GM19455 (cell line): ENCODE data around the gene LRP1.

Experiments
- ATAC-seq: cut with Tn5 transposase; IDR thresholded peaks from one replicate; pipeline ENCODE4 v1.9.1; 2021; ENCODE audit not compliant: unreplicated experiment

Gene LRP1

DNA sequence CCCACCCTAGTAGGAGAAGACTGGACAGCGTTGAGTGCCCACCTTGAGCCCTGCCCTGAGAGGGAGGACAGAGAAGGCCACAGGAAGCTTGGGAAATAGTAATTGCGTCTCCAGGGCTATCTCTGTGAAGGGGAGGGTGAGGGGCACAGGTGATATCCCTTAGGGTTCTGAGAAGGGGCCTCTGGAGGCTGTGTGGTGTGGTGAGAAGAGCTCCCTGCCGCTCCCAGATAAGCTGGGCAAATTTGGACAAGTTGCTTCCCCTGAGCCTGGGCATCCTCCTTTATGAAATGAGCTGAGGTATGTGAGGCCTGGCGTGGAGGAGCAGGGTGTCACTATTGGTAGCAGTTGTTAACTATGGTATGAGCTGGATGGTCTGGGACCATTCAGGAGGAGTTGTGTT lies 42.6 kb downstream of the LRP1 start:
- no peak for ATAC-seq

DNA sequence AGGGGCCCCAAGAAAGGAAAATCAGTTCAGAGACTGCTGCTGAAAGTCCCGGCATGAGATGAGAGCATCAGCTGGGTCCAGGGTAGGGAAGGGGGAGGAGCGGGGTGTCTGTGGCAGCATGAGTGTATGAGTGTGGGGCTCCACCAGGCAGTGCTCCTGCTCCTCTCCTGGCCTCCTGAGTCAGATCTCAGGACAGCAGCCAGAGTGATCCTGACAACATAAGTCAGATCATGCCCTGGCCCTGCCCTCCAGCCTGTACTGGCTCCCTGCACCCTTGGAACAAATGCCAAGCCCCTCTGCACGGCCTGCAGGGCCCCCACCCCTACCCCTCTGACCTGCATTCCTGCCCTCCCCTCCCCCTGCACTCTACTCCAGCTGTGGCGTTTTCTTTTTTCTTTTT lies 43.4 kb downstream of the LRP1 start:
- ATAC-seq, result no peak

DNA sequence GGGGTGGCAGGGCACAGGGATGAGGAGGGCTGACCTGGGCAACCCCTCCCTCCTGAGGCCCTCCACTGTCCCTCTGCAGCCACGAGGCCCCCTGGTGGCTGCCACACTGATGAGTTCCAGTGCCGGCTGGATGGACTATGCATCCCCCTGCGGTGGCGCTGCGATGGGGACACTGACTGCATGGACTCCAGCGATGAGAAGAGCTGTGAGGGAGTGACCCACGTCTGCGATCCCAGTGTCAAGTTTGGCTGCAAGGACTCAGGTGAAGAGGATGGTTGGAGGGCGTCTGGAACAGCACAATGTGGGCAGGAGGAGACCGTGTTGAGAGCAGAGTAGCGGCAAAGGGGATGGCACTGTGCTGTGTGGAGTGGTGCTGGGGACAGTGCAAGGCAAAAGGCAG lies 44.8 kb downstream of the LRP1 start:
- no peak for ATAC-seq

DNA sequence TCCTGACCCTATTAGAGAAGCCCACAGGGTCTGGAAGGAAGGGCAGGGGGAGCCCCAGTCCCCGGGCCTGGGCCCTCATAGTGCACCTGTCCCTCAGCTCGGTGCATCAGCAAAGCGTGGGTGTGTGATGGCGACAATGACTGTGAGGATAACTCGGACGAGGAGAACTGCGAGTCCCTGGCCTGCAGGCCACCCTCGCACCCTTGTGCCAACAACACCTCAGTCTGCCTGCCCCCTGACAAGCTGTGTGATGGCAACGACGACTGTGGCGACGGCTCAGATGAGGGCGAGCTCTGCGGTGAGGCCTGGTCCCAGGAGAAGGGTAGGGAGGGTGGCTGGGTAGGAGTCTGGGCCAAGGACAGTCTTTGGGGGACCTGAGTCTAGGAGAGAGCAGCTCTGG lies 45.4 kb downstream of the LRP1 start:
- ATAC-seq, result no peak

DNA sequence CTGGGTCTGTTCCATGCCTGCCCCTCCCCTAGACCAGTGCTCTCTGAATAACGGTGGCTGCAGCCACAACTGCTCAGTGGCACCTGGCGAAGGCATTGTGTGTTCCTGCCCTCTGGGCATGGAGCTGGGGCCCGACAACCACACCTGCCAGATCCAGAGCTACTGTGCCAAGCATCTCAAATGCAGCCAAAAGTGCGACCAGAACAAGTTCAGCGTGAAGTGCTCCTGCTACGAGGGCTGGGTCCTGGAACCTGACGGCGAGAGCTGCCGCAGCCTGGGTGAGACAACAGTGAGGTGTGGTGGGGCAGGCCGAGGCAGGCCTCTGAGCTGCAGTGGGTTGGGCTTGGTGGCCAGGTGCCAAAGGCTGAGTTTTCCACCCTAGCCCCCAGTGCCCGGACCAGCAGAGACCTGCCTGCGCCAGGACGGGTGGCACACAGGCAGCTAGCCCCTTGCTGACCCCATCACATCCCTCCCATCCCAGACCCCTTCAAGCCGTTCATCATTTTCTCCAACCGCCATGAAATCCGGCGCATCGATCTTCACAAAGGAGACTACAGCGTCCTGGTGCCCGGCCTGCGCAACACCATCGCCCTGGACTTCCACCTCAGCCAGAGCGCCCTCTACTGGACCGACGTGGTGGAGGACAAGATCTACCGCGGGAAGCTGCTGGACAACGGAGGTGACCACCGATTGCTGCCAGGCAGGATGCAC lies 47.3 kb downstream of the LRP1 start:
- no peak for ATAC-seq

DNA sequence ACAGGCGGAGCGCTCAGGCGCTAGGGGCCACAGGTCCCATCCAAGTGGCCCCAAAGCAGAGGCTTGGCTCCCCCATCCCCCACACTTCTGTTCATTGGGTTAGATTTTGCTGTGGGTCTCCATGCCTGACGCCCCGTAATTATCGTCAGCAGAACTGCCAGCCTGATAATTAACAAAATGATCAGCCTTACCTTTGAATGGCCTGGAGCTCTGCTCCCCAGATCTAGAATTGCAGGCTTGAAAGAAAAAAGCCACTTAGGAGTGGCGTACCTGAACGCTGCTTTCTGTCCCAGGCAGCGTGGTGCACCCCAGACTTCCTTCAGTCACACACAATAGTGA lies 47.8 kb downstream of the LRP1 start:
- ATAC-seq, result no peak

DNA sequence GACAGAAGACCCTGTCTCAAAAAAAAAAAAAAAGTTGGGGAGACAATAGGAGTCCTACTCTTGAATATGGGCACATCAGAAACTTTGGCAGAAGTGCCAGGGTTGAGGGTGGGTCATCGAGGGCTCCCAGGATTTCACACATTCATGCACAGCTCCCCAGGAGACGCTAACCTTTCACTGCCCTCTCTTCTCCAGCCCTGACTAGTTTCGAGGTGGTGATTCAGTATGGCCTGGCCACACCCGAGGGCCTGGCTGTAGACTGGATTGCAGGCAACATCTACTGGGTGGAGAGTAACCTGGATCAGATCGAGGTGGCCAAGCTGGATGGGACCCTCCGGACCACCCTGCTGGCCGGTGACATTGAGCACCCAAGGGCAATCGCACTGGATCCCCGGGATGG lies 48.6 kb downstream of the LRP1 start:
- no peak for ATAC-seq

DNA sequence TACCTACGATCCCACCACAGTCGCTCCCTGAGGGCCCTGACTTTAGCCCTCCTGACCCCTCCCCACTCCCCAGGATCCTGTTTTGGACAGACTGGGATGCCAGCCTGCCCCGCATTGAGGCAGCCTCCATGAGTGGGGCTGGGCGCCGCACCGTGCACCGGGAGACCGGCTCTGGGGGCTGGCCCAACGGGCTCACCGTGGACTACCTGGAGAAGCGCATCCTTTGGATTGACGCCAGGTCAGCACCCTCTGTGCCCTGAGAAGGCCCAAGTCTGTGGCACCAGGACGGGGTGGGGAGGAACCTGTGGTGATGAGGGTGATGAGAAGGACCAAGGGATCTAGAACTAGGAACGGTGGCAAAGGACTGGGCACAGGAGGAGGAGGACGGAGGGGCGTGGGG lies 49.1 kb downstream of the LRP1 start:
- no peak for ATAC-seq

DNA sequence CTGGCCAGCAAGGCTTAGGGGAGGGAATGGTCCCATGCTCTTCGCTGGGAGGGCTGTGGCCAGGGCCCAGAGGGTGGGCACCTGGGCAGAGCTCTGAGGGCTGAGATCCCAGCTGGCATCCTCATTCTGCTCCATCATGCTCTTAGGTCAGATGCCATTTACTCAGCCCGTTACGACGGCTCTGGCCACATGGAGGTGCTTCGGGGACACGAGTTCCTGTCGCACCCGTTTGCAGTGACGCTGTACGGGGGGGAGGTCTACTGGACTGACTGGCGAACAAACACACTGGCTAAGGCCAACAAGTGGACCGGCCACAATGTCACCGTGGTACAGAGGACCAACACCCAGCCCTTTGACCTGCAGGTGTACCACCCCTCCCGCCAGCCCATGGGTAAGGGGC lies 49.9 kb downstream of the LRP1 start:
- ATAC-seq, result no peak

DNA sequence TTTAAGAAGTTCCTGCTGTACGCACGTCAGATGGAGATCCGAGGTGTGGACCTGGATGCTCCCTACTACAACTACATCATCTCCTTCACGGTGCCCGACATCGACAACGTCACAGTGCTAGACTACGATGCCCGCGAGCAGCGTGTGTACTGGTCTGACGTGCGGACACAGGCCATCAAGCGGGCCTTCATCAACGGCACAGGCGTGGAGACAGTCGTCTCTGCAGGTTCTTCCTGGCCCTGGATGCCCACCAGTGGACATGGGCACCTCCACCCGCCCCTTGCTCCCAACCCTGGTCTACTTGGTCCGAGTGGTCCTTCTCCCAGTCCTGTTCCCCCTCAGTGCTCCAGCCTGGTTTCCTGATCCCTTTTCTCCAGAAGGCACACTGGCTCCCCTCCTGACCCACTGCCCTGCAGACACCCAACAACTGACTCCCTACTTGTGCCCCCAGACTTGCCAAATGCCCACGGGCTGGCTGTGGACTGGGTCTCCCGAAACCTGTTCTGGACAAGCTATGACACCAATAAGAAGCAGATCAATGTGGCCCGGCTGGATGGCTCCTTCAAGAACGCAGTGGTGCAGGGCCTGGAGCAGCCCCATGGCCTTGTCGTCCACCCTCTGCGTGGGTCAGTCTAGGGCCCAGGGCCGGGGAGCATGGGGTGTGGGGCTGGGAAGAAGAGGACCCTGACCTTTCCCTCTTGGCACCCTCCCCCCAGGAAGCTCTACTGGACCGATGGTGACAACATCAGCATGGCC lies 51.2 kb downstream of the LRP1 start:
- ATAC-seq, result no peak

DNA sequence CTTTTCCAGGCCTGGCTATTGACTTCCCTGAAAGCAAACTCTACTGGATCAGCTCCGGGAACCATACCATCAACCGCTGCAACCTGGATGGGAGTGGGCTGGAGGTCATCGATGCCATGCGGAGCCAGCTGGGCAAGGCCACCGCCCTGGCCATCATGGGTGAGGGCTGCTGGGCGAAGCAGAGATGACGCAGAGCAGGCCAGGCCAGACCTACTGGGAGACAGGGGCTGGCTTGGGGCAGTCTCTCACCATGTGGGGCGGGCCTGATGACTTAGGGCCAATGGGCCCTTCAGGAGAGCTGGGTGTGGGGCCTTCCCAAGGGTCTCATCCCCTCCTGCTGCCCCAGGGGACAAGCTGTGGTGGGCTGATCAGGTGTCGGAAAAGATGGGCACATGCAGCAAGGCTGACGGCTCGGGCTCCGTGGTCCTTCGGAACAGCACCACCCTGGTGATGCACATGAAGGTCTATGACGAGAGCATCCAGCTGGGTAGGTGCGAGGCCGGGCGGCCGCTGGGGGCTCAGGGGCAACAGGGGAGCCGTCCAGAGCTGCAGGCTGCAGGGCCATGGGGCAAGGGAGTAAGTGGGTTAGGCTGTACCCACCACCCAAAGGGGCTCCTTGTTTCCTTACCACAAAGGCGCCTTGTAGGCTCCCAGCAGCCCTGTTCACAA lies 52.2 kb downstream of the LRP1 start:
- no peak for ATAC-seq

DNA sequence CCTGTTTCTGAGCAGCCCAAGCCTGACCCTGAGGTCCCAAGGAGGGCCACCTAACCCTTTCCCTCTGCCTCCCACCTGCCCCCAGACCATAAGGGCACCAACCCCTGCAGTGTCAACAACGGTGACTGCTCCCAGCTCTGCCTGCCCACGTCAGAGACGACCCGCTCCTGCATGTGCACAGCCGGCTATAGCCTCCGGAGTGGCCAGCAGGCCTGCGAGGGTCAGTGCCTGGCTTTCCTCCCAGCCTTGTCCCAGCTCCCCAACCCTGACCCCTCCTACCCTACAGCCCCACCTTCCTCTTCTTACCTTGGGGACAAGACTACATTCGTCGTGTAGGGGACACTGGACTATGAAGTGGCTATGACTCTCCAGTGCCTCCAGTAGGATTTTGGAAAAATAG lies 52.8 kb downstream of the LRP1 start:
- no peak for ATAC-seq

DNA sequence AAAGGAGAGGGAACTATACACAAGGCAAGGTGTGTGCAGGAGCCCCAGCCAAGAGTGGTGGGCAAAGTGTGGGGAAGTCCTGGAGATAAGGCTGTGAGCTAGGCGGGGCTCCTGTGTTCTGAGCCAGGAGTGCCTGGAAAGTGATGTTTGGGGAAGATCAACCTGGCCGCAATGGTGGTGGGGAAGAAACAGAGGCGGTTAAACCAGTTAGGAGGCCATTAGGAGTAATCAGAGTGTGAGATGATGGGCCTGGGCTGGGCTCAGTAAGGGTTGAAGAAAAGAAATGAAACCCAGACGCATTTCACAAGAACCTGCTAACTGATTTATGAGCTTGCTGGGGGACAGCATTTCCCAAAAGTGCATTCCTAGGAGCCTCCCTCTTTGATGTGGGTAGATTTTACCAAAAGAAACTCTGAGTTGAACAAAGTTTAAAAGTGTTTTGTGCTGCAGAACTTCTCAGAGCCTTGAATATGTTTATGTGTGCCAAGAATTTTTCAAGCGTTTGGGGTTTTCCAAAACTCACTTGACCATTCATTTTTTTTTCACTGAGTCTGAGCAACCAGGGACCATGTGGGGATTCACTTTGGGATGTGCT lies 53.4 kb downstream of the LRP1 start:
- no peak for ATAC-seq

DNA sequence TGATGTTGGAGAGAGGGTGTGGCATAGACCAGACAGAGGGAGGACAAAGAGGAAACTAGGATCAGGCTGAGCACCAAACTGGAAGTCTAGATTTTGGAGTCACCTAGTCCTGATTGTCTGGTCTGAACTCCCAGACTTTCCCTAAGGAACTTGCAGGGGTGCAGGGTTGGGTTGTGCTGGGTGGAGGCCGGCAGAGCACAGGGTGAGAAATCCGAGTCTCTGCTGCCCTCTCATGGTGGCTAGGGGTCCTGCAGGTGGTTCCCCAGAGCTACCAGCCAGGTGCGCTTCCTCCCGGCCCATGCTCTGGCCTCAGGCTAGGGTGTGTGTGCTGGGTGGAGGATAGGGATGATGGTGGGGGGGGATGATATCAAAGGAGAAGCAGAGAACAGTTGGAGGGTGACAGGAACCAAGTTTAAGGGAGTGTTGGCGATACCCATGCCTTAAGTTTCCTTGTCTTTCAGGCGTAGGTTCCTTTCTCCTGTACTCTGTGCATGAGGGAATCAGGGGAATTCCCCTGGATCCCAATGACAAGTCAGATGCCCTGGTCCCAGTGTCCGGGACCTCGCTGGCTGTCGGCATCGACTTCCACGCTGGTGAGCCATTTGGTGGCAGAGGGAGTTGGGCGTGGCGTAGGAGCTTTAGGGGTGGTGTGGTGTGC lies 54.8 kb downstream of the LRP1 start:
- ATAC-seq, result peak; percentile 73

DNA sequence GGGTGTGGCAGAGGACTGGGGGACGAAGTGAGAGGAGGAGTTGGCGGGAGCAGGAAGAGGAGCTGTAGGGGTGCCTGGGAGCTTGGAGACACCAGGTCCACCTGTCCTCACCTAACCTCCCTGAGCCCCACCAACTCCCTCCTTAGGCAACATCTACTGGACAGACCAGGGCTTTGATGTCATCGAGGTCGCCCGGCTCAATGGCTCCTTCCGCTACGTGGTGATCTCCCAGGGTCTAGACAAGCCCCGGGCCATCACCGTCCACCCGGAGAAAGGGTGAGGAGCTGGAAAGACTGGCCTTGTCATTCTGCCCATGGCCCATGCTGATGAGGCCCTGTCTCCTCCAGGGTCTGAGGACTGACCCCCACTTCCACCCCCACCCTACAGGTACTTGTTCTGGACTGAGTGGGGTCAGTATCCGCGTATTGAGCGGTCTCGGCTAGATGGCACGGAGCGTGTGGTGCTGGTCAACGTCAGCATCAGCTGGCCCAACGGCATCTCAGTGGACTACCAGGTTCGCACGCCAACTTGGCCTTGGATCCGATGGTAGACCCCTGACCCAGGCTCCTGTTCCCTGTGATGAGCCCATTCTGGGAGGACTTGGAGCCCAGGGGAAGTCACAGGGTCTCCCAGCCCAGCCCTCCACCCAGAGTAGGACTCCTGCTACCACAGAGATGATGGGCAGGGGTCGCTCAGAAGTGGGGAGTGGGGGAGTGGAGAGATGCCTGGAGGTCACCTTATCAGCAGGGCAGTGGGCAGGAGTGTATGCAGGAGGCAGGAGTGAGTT lies 55.8 kb downstream of the LRP1 start:
- ATAC-seq, result no peak

DNA sequence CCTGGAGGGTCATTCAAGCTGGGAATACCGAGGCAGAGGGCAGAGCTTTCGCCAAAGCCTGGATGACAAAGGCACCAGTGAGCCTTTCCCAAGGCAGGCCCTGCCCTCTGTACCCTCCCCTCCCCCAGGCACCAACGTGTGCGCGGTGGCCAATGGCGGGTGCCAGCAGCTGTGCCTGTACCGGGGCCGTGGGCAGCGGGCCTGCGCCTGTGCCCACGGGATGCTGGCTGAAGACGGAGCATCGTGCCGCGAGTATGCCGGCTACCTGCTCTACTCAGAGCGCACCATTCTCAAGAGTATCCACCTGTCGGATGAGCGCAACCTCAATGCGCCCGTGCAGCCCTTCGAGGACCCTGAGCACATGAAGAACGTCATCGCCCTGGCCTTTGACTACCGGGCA lies 57.1 kb downstream of the LRP1 start:
- ATAC-seq, result no peak

DNA sequence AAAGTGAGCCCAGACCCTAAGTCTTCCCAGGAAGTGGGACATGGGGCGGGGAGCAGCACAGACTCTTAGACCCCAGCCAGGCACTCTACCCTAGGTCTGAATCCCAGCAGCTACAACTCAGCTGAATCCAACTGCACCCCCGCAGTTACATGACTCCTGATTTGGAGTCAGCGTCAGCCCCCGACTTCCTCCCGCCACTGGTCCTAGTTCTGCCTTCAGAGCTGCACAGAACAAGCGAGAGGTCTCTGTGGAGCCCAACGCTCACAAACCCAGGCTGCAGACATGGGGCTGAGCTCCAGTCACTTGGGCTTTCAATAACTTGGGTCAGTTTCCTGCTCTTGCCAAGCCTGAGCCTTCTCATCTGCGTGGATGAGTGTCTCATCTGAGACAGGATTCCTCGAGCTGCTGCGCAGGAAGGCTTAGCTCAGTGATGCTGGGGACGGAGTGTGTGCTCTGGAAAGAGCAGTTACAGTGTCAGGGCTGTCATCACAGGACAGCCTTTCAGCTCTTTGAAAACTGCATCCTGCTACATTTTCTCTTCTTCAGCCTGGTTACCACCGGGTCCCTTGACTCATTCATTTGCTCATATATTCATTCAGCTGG lies 57.7 kb downstream of the LRP1 start:
- no peak for ATAC-seq

DNA sequence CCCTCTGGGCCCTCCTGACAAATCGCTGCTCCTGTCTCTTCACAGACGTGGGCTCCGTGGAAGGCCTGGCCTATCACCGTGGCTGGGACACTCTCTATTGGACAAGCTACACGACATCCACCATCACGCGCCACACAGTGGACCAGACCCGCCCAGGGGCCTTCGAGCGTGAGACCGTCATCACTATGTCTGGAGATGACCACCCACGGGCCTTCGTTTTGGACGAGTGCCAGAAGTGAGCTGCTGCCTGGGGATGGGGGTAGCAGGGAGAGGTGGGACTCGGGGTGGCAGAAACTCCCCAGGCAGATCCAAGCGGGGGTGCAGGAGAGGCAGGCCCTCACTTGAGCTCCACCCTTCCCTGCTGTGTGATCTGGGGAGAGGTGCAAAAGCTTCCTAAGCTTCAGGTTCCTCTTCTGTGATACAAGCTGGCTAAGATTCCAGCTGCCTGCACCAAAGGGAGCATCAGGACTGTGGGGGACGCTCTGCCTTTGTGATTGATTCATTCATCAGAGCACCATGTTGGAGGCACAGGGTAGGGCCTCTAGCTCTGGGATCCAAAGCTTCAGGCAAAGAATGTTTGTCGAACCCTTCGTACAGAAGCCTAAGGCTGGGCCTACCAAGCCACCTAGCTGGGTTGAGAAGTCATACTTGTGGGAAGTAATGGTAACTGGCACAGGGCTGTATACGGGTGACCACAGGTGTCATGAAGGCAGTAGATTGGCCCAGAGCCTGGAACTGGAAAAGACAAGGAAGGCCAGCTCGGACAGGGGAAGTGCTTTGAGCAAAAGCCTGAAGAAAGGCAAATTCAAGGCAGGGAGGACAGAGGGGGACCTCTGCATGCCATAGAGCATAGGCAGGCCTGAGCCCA lies 59.2 kb downstream of the LRP1 start:
- ATAC-seq, result no peak

DNA sequence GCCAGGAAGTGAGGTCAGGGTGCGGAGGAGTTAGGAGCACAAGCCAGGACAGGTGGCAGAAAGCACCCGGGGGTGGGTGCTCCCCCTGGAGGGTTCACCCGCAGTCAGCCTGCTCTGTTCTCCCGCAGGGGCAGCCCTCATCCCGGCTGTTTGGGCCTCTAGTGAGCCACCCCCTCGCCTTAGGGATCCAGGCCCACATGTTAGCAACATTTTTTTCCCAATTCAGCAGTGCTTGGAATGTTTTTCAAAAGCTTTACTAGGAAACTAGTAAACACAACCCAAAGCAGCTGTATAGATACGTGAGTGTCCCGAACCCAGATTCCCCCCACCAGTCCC lies 59.8 kb downstream of the LRP1 start:
- no peak for ATAC-seq
